Renal cortex interstitium (tissue), 11 donors: ENCODE data around the gene BPHL. TPM values are rescaled to one million over a fixed set of nuclear protein-coding genes. Genes with fewer than 3 reads are reported as not detected.
"Not testable (repeated sequence)": the region's sequence is repeated elsewhere in the genome, so short reads cannot be mapped to it uniquely, and the experiment has no call there.

ENCODE experiments used
- DNase-seq, 11 donors: peaks; one replicate each; pipeline ENCODE4 v3.0.0-alpha.2; 2013; ENCODE audit warnings: low read depth in 9 of 11, low spot score in 4 of 11; ENCODE audit errors: extremely low read depth in 1 of 11
- polyA plus RNA-seq, 3 donors: library from polyadenylated mRNA; unstranded; fragments of 120-200 nt; gene quantifications; one replicate each; pipeline ENCODE4 v1.2.1, GENCODE V29; 2013; ENCODE audit not compliant: insufficient read length in 3 of 3

Gene BPHL
- polyA plus RNA-seq, 3 donors: 53.0 to 67.6 (median 60.6) TPM

GRCh38 chr6:3166535-3167225, 48.2 kb downstream of the BPHL start:
- not testable (repeated sequence) for DNase-seq

GRCh38 chr6:3168046-3168445, 49.5 kb downstream of the BPHL start:
- DNase-seq: not testable (repeated sequence)

- DNase-seq: not testable (repeated sequence)
Measured at GRCh38 chr6:3170676-3171075, 52.2 kb downstream of the BPHL start.

GRCh38 chr6:3171313-3172175, 53.0 kb downstream of the BPHL start:
- DNase-seq: not testable (repeated sequence)

- not testable (repeated sequence) for DNase-seq
Measured at GRCh38 chr6:3172789-3173188, 54.3 kb downstream of the BPHL start.

GRCh38 chr6:3173636-3174089, 55.2 kb downstream of the BPHL start:
- not testable (repeated sequence) for DNase-seq

GRCh38 chr6:3175715-3176402, 57.3 kb downstream of the BPHL start:
- no peak for DNase-seq

GRCh38 chr6:3176562-3177355, 58.2 kb downstream of the BPHL start:
- no peak for DNase-seq

GRCh38 chr6:3178666-3179065, 60.2 kb downstream of the BPHL start:
- not testable (repeated sequence) for DNase-seq

GRCh38 chr6:3179945-3180344, 61.4 kb downstream of the BPHL start:
- not testable (repeated sequence) for DNase-seq

GRCh38 chr6:3181105-3181504, 62.6 kb downstream of the BPHL start:
- DNase-seq: no peak

GRCh38 chr6:3183066-3183465, 64.6 kb downstream of the BPHL start:
- DNase-seq: no peak

- DNase-seq: no peak
Measured at GRCh38 chr6:3186974-3187382, 68.5 kb downstream of the BPHL start.

- no peak for DNase-seq
Measured at GRCh38 chr6:3188262-3188661, 69.8 kb downstream of the BPHL start.

- DNase-seq: not testable (repeated sequence)
Measured at GRCh38 chr6:3189192-3189591, 70.7 kb downstream of the BPHL start.

GRCh38 chr6:3190056-3190455, 71.5 kb downstream of the BPHL start:
- no peak for DNase-seq

GRCh38 chr6:3190779-3191178, 72.3 kb downstream of the BPHL start:
- DNase-seq: no peak

- no peak for DNase-seq
Measured at GRCh38 chr6:3193102-3193849, 74.8 kb downstream of the BPHL start.
